Epithelial cell of proximal tubule (primary cell): ENCODE data around the gene CPNE9. TPM values are rescaled to one million over a fixed set of nuclear protein-coding genes. Genes with fewer than 3 reads are reported as not detected.

Experiments
- DNase-seq: peaks from one replicate; pipeline ENCODE4 v3.0.0-alpha.2; 2011; ENCODE audit warnings: low read depth
- H3K4me3 ChIP-seq: 2 replicates; pipeline ENCODE4 v1.5.1; 2011; ENCODE audit warnings: low read depth, mild to moderate bottlenecking, low read length
- total RNA-seq: library from RNA; depleted of rRNA; stranded (reverse); fragments of >200 nt; gene quantifications from 2 replicates; pipeline ENCODE4 v1.2.3, GENCODE V29; 2015
- TF ChIP-seq, protein P1 (sequence below): conservative IDR thresholded peaks from 2 replicates; pipeline ENCODE4 v1.5.1; 2012; ENCODE audit warnings: low read depth, mild to moderate bottlenecking, low read length

CPNE9 gene
- total RNA-seq, 1 donor from 2014 or later = not detected

DNA sequence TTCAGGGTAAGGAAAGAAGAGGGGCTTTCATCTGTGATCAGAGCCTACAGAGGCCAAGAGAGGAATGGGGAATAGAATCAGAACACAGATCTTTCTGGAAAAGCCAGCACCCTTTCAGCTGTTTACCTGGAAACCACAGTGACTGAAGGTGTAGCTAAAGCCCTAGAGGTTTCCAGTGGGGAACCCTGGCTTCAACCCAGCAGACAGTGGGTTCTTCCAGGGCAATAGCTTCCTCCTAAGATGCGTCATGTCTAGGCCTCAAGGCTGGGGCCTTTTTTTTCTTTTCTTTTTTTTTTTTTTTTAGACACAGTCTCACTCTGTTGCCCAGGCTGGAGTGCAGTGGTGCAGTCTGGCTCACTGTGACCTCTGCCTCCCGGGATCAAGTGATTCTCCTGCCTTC, 3.1 kb upstream of the CPNE9 start:
- TF ChIP-seq, protein P1, sequence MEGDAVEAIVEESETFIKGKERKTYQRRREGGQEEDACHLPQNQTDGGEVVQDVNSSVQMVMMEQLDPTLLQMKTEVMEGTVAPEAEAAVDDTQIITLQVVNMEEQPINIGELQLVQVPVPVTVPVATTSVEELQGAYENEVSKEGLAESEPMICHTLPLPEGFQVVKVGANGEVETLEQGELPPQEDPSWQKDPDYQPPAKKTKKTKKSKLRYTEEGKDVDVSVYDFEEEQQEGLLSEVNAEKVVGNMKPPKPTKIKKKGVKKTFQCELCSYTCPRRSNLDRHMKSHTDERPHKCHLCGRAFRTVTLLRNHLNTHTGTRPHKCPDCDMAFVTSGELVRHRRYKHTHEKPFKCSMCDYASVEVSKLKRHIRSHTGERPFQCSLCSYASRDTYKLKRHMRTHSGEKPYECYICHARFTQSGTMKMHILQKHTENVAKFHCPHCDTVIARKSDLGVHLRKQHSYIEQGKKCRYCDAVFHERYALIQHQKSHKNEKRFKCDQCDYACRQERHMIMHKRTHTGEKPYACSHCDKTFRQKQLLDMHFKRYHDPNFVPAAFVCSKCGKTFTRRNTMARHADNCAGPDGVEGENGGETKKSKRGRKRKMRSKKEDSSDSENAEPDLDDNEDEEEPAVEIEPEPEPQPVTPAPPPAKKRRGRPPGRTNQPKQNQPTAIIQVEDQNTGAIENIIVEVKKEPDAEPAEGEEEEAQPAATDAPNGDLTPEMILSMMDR = no peak
- DNase-seq = no peak

DNA sequence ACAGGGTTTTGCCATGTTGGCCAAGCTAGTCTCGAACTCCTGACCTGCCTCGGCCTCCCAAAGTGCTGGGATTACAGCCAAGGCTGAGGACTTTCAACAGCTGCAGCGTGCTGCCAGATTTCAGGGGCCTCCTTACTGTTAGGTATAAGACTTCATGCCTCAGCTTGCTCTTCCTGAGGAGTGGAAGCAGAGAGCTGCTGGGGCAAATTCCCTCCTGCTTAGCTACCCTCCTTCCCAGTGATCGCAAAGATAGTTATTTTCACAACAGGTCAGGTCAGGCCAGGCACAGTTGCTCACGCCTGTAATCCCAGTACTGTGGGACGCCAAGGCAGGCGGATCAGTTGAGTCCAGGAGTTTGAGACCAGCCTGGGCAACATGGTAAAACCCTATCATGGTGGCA, 2.6 kb upstream of the CPNE9 start:
- TF ChIP-seq, protein P1 = no peak
- DNase-seq = no peak
- no peak overlapping the region for H3K4me3 ChIP-seq

More for the DNA sequence above, 3.1 kb upstream of the CPNE9 start:
- no peak overlapping the region for H3K4me3 ChIP-seq

DNA sequence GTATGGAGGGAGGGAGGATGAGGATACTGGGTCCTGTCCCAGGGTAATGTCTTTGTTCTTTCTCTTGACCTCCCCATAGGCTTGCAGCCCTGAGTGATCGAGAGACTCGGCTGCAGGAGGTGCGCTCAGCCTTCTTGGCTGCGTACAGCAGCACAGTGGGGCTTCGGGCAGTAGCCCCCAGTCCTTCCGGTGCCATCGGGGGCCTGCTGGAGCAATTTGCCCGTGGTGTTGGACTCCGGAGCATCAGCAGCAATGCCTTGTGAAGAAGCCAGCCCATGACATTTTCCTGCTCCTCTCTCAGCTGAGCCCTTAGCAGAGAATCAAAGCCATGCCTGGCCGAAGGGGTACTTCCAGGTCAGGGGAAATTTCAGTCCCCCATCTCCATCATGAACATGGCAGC, 1.9 kb upstream of the CPNE9 start:
- no peak for DNase-seq
- TF ChIP-seq, protein P1 = no peak
- H3K4me3 ChIP-seq = no peak overlapping the region

DNA sequence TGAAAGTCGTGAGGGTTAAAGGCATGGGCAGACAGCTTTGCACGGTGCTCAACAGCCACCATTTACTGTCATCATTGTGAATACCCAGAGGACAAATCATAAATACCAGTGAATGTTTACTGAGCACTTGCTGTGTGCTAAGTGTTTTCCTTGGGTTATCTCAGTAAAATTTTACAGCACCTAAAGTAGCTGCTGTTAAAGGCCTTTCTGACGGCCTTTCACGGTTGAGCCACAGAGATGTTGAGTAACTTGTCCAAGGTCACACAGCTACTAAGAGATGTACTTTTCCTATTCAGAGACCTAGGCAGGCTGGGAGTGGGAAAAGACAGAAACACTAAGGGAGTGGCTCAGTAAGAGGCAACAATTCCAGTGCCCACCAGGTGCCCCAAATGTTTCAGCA, 393 bp upstream of the CPNE9 start:
- TF ChIP-seq, protein P1 = no peak
- DNase-seq = no peak
- H3K4me3 ChIP-seq = no peak overlapping the region

DNA sequence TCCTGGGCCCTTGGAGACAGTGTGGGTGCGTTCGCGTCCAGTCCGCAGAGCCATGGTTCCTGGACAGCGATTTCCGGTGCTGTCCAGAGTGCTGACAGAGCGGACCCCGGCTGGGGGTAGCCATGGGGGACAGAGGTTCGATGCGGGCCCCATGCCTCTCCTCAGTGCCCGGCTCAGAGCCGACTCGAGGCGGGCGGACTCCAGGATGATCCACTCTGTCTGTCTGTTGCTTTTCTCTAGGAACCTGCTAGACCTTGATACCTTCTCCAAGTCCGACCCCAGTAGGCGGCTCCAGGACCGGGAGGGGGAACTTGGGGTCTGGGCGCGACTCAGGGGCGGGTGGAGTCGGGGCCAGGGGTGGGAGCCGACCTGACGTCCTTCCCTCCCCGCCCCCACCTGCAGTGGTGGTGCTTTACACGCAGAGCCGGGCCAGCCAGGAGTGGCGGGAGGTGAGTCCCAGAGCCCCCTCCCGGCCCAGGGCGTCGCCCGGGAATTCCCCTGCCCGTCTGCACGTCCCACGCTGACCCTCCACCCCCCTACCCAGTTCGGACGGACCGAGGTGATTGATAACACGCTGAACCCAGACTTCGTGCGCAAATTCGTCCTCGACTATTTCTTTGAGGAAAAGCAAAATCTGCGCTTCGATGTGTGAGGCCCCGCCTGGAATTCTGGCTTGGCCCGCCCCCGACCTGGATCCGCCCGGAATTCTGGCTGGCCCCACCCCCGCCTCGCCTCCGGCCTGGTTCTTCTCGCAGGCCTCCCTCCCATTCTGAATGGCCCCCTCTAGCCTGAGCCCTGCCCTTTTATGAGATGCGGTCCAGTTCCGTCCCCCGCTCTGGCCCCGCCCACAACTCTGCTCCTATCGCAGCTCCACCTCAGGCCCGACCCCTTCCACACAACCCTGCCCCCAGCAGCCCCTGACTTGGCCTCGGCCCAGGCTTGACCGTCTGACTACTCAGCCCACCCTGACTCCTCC, 1.0 kb downstream of the CPNE9 start:
- TF ChIP-seq, protein P1 = no peak
- H3K4me3 ChIP-seq = peak overlapping the region; percentile 36
- no peak for DNase-seq

DNA sequence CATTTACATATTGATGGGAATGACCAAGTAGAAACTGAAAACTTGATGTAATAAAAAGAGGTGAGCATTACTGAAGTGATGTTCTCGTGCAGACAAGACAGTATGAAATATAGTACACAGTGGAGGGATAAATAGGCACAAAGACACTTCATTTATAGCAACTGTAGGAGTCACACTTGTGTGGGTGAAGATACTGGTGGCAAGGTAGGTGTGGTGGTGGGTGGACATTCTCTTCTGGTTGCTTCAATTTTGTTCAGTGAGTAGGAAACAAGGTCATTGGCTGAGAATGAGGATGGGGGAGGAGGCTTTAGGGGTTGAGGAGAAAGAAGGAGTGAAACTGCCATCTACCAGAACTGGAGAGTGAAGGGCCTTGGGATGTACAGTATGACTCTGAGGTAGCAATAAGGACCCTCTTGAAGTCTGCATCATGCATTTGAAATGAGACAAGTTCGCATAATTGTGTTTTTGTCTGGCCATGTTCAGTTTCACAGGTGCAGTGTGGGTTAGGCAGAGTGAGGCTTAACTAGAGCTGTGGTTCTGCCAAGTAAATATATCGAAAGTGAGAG, 6.6 kb downstream of the CPNE9 start:
- TF ChIP-seq, protein P1 = no peak
- no peak for DNase-seq
- H3K4me3 ChIP-seq = no peak overlapping the region
